Hepatocyte (in vitro differentiated cells): ENCODE measurements around the gene BORCS5.

ENCODE experiments used
- EZH2 ChIP-seq: fragments of 200-600 bp; sonication (generic); IDR thresholded peaks from 2 replicates; pipeline ENCODE4 v1.6.1; 2016; ENCODE audit warnings: antibody characterized with exemption, mild to moderate bottlenecking, borderline replicate concordance
- TF ChIP-seq, protein P1 (sequence below): fragments of 200-600 bp; sonication (generic); IDR thresholded peaks from 2 replicates; pipeline ENCODE4 v1.5.1; 2016; ENCODE audit warnings: antibody characterized with exemption, mild to moderate bottlenecking; ENCODE audit not compliant: poor library complexity

DNA sequence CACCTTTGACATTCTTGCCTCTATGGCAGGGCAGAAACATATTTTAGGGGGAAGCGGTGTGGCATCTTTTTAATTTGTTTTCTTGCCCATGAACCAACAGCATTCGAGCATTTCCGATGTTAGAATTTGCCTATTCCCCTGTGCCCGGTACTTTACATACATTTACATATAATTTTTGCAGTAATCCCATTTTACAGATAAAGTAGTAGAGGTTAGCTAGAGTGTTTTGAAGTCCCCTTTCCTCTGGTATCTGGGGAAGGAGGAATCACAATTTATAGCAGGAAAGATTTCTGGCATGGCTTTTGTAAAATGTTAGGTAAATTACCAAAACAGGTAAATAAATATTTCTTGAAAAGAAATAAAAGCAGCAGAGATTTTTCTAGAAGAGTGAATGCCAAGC is 1.6 kb downstream of the BORCS5 start:
- TF ChIP-seq, protein P1, sequence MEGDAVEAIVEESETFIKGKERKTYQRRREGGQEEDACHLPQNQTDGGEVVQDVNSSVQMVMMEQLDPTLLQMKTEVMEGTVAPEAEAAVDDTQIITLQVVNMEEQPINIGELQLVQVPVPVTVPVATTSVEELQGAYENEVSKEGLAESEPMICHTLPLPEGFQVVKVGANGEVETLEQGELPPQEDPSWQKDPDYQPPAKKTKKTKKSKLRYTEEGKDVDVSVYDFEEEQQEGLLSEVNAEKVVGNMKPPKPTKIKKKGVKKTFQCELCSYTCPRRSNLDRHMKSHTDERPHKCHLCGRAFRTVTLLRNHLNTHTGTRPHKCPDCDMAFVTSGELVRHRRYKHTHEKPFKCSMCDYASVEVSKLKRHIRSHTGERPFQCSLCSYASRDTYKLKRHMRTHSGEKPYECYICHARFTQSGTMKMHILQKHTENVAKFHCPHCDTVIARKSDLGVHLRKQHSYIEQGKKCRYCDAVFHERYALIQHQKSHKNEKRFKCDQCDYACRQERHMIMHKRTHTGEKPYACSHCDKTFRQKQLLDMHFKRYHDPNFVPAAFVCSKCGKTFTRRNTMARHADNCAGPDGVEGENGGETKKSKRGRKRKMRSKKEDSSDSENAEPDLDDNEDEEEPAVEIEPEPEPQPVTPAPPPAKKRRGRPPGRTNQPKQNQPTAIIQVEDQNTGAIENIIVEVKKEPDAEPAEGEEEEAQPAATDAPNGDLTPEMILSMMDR = no peak
- TF ChIP-seq EZH2 = no peak
